GM23338 (cell line): ENCODE results near the gene MAP4K4. TPM values are rescaled to one million over a fixed set of nuclear protein-coding genes. Genes with fewer than 3 reads are reported as not detected.

Experiments used
- ATAC-seq: fragments of 200-7000 bp; cut with Tn5 transposase; 3 replicates; pipeline ENCODE4 v1.9.1; 2020
- DNase-seq: peaks from one replicate; pipeline ENCODE4 v3.0.0-alpha.2; 2015; ENCODE audit warnings: low spot score
- H2AFZ ChIP-seq: fragments of 200-600 bp; sonication (generic); 2 replicates; pipeline ENCODE4 v1.8.0; 2016; ENCODE audit warnings: antibody characterized with exemption, mild to moderate bottlenecking, moderate library complexity
- H3F3A ChIP-seq: fragments of 200-600 bp; sonication (generic); replicated peaks from 2 replicates; pipeline ENCODE4 v1.8.0; 2017; ENCODE audit warnings: antibody characterized with exemption, mixed run types, low read depth
- H3K27ac ChIP-seq: fragments of 200-600 bp; sonication (generic); 2 replicates; pipeline ENCODE4 v1.6.1; 2016; ENCODE audit warnings: low read depth
- H3K27me3 ChIP-seq: fragments of 200-600 bp; sonication (generic); 2 replicates; pipeline ENCODE4 v1.8.0; 2016; ENCODE audit warnings: mild to moderate bottlenecking, mixed run types, moderate library complexity; ENCODE audit not compliant: insufficient read depth
- H3K36me3 ChIP-seq: fragments of 200-600 bp; sonication (generic); 2 replicates; pipeline ENCODE4 v1.8.0; 2016; ENCODE audit warnings: mild to moderate bottlenecking; ENCODE audit not compliant: insufficient read depth
- H3K4me1 ChIP-seq: fragments of 200-600 bp; sonication (generic); 2 replicates; pipeline ENCODE4 v1.8.0; 2016; ENCODE audit warnings: mild to moderate bottlenecking, moderate library complexity; ENCODE audit not compliant: insufficient read depth
- H3K4me2 ChIP-seq: fragments of 200-600 bp; sonication (generic); 2 replicates; pipeline ENCODE4 v1.7.1; 2017; ENCODE audit warnings: mixed run types
- H3K4me3 ChIP-seq: fragments of 200-600 bp; sonication (generic); 2 replicates; pipeline ENCODE4 v1.6.1; 2016; ENCODE audit warnings: mixed run types
- H3K79me2 ChIP-seq: fragments of 200-600 bp; sonication (generic); replicated peaks from 2 replicates; pipeline ENCODE4 v1.8.0; 2017; ENCODE audit warnings: mild to moderate bottlenecking; ENCODE audit not compliant: insufficient read depth
- H3K9me2 ChIP-seq: fragments of 200-600 bp; sonication (generic); 2 replicates; pipeline ENCODE4 v1.8.0; 2017; ENCODE audit not compliant: insufficient read depth
- H4K20me1 ChIP-seq: fragments of 200-600 bp; sonication (generic); replicated peaks from 2 replicates; pipeline ENCODE4 v1.8.0; 2017; ENCODE audit warnings: mild to moderate bottlenecking; ENCODE audit not compliant: insufficient read depth
- H3K27ac Mint-ChIP-seq: 2 replicates; pipeline ENCODE4 v1.8.0; 2020; ENCODE audit warnings: inconsistent platforms, mild to moderate bottlenecking, moderate library complexity, mixed read lengths
- H3K27me3 Mint-ChIP-seq: 3 replicates; pipeline ENCODE4 v1.8.0; 2022; ENCODE audit warnings: low read depth, mild to moderate bottlenecking, moderate library complexity, mixed read lengths, inconsistent platforms; ENCODE audit not compliant: insufficient read depth, poor library complexity
- H3K36me3 Mint-ChIP-seq: 3 replicates; pipeline ENCODE4 v1.8.0; 2021; ENCODE audit warnings: low read depth, mild to moderate bottlenecking, inconsistent platforms, moderate library complexity, mixed read lengths
- H3K4me1 Mint-ChIP-seq: 3 replicates; pipeline ENCODE4 v1.8.0; 2020; ENCODE audit warnings: mild to moderate bottlenecking, inconsistent platforms, mixed read lengths
- H3K4me3 Mint-ChIP-seq: 3 replicates; pipeline ENCODE4 v1.8.0; 2021; ENCODE audit warnings: moderate library complexity, mild to moderate bottlenecking, inconsistent platforms, mixed read lengths
- H3K9me3 Mint-ChIP-seq: 3 replicates; pipeline ENCODE4 v1.8.0; 2020; ENCODE audit warnings: moderate library complexity, mild to moderate bottlenecking, inconsistent platforms, mixed read lengths
- EZH2 ChIP-seq: fragments of 200-600 bp; sonication (generic); IDR thresholded peaks from one replicate; pipeline ENCODE4 v1.8.0; 2017; ENCODE audit warnings: antibody characterized with exemption, mild to moderate bottlenecking, low read depth; ENCODE audit not compliant: unreplicated experiment
- JUNB ChIP-seq: IDR thresholded peaks from one replicate; pipeline ENCODE4 v1.6.1; 2016; ENCODE audit warnings: antibody characterized with exemption; ENCODE audit not compliant: unreplicated experiment
- STAT1 ChIP-seq: IDR thresholded peaks from one replicate; pipeline ENCODE4 v1.6.1; 2016; ENCODE audit warnings: antibody characterized with exemption; ENCODE audit not compliant: unreplicated experiment
- ZNF331 ChIP-seq: fragments of 250-450 bp; sonication (Bioruptor Pico); IDR thresholded peaks from 2 replicates; pipeline ENCODE4 v1.5.0; 2020; ENCODE audit warnings: low read depth, mild to moderate bottlenecking, moderate library complexity
- polyA plus RNA-seq: library from polyadenylated mRNA; unstranded; fragments of >200 nt; fragmentation: Nextera tagmentation; extraction: Ambion mirVana; gene quantifications from 2 replicates; pipeline ENCODE4 v1.2.1, GENCODE V29; 2016
- total RNA-seq: library from RNA; depleted of rRNA; stranded (reverse); fragments of >200 nt; shearing (Covaris generic); gene quantifications from 2 replicates; pipeline ENCODE4 v1.2.3, GENCODE V29; 2014
- TF ChIP-seq, protein P1 (sequence below): fragments of 250-450 bp; sonication (Bioruptor Pico); IDR thresholded peaks from 2 replicates; pipeline ENCODE4 v1.5.0; 2020; ENCODE audit warnings: mild to moderate bottlenecking, moderate library complexity

Gene MAP4K4
- total and polyA plus RNA-seq, 2 experiments from 2014 or later, result 34.6 to 99.2 TPM

DNA sequence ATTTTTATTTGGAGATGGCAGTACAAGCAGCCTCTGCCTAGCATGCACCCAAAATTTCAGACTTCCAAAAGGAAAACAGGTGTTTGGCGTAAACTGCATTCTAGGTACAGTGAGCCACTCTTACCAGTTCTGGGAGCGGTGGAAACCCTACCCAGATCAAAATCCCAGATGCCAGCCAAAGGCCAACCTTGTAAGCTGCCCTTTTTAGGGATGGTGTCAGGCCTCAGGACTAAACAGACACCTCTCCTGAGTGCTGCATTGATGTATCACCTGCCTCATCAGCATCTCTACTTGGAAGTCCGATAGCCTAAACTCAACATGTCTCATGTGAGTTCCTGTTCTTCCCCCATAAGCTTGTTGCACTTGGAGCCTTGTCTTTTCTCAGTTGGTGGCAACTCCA is 104.0 kb downstream of the MAP4K4 start (continued):
- TF ChIP-seq, protein P1, sequence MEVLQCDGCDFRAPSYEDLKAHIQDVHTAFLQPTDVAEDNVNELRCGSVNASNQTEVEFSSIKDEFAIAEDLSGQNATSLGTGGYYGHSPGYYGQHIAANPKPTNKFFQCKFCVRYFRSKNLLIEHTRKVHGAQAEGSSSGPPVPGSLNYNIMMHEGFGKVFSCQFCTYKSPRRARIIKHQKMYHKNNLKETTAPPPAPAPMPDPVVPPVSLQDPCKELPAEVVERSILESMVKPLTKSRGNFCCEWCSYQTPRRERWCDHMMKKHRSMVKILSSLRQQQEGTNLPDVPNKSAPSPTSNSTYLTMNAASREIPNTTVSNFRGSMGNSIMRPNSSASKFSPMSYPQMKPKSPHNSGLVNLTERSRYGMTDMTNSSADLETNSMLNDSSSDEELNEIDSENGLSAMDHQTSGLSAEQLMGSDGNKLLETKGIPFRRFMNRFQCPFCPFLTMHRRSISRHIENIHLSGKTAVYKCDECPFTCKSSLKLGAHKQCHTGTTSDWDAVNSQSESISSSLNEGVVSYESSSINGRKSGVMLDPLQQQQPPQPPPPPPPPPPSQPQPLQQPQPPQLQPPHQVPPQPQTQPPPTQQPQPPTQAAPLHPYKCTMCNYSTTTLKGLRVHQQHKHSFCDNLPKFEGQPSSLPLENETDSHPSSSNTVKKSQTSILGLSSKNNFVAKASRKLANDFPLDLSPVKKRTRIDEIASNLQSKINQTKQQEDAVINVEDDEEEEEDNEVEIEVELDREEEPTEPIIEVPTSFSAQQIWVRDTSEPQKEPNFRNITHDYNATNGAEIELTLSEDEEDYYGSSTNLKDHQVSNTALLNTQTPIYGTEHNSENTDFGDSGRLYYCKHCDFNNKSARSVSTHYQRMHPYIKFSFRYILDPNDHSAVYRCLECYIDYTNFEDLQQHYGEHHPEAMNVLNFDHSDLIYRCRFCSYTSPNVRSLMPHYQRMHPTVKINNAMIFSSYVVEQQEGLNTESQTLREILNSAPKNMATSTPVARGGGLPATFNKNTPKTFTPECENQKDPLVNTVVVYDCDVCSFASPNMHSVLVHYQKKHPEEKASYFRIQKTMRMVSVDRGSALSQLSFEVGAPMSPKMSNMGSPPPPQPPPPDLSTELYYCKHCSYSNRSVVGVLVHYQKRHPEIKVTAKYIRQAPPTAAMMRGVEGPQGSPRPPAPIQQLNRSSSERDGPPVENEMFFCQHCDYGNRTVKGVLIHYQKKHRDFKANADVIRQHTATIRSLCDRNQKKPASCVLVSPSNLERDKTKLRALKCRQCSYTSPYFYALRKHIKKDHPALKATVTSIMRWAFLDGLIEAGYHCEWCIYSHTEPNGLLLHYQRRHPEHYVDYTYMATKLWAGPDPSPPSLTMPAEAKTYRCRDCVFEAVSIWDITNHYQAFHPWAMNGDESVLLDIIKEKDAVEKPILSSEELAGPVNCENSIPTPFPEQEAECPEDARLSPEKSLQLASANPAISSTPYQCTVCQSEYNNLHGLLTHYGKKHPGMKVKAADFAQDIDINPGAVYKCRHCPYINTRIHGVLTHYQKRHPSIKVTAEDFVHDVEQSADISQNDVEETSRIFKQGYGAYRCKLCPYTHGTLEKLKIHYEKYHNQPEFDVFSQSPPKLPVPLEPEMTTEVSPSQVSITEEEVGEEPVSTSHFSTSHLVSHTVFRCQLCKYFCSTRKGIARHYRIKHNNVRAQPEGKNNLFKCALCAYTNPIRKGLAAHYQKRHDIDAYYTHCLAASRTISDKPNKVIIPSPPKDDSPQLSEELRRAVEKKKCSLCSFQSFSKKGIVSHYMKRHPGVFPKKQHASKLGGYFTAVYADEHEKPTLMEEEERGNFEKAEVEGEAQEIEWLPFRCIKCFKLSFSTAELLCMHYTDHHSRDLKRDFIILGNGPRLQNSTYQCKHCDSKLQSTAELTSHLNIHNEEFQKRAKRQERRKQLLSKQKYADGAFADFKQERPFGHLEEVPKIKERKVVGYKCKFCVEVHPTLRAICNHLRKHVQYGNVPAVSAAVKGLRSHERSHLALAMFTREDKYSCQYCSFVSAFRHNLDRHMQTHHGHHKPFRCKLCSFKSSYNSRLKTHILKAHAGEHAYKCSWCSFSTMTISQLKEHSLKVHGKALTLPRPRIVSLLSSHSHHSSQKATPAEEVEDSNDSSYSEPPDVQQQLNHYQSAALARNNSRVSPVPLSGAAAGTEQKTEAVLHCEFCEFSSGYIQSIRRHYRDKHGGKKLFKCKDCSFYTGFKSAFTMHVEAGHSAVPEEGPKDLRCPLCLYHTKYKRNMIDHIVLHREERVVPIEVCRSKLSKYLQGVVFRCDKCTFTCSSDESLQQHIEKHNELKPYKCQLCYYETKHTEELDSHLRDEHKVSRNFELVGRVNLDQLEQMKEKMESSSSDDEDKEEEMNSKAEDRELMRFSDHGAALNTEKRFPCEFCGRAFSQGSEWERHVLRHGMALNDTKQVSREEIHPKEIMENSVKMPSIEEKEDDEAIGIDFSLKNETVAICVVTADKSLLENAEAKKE (CRISPR knock-in tag), result no peak
- no peak for TF ChIP-seq STAT1

DNA sequence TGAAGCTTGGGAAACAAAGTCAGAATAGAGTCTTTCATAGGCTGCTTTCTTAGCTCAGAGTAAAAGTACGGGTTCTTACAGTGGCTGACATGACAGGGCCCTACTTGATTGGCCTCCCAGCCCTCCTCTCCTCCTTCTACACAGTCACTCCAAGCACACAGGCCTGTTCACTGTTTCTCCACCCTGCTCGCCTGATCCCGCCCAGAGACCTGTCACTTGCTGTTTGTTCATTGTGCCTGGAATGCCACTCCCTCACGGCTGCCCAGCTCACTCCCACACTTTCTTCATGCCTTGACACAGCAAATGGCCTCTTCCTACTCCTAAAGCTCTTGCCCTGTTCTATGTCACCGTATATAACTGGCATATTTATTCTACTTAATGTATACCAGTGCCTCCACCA is 104.8 kb downstream of the MAP4K4 start:
- Mint-ChIP-seq H3K4me3 (no peak overlapping the region), H3K27me3 (peaks cover 4% of the 10 kb centered on the region), H3K4me1 (peaks cover 46% of the 10 kb centered on the region), H3K36me3 (no peaks in the 10 kb centered on the region), H3K27ac (peak overlapping the region; percentile 5; the same call in 1 of the 2 replicates), H3K9me3 (no peaks in the 10 kb centered on the region)
- DNase-seq (no peak), ATAC-seq (no peak; the same call in 2 of the 3 replicates)
- Histone ChIP-seq H3F3A (no peaks in the 10 kb centered on the region; the same call in 1 of the 2 replicates), H3K27me3 (no peaks in the 10 kb centered on the region), H3K4me2 (no peak overlapping the region), H3K79me2 (peaks cover 94% of the 10 kb centered on the region), H4K20me1 (peaks cover 4% of the 10 kb centered on the region; the same call in 1 of the 2 replicates), H3K36me3 (no peaks in the 10 kb centered on the region), H3K27ac (no peak overlapping the region), H2AFZ (no peak overlapping the region), H3K9me2 (no peaks in the 10 kb centered on the region), H3K4me3 (no peak overlapping the region), H3K4me1 (peaks cover 37% of the 10 kb centered on the region)
- TF ChIP-seq ZNF331 (CRISPR knock-in tag) (no peak), JUNB (no peak), EZH2 (no peak)
- TF ChIP-seq, protein P1 (CRISPR knock-in tag), result no peak
